H1 (cell line): ENCODE data around the gene NUBPL. TPM values are rescaled to one million over a fixed set of nuclear protein-coding genes. Genes with fewer than 3 reads are reported as not detected.

Source experiments
- CTCF ChIA-PET: fragments of 300-600 bp; sonication (Branson Sonifier 250); formaldehyde crosslinking; loops from one replicate; lab custom pipeline; 2021; ENCODE audit not compliant: partially characterized antibody; lab: Charles Lee
- POLR2A ChIA-PET: fragments of 300-600 bp; sonication (Branson Sonifier 250); formaldehyde crosslinking; loops from one replicate; lab custom pipeline; 2021; ENCODE audit warnings: inconsistent platforms; ENCODE audit not compliant: partially characterized antibody; lab: Charles Lee
- DNase-seq, 2 experiments: peaks; one replicate each; pipeline versions ENCODE4 v3.0.0 to v3.0.0-alpha.2; 2010 to 2022; ENCODE audit warnings: low spot score in 2 of 2, low read depth in 1 of 2, mixed read lengths in 1 of 2
- FAIRE-seq: peaks from 2 replicates; lab custom pipeline; 2011; peaks lifted over from hg19 to GRCh38; lab: Jason Lieb, UNC
- H2AFZ ChIP-seq: 2 replicates; pipeline ENCODE4 v1.8.1; 2012; ENCODE audit warnings: low read length, inconsistent platforms
- H2AK5ac ChIP-seq: 2 replicates; pipeline ENCODE4 v1.6.1; 2013; ENCODE audit warnings: low read depth, low read length
- H2BK120ac ChIP-seq: replicated peaks from 2 replicates; pipeline ENCODE3; 2013; ENCODE audit warnings: low read depth, low read length, inconsistent platforms
- H2BK12ac ChIP-seq: 2 replicates; pipeline ENCODE4 v1.6.1; 2013; ENCODE audit warnings: low read depth, low read length
- H2BK15ac ChIP-seq: 2 replicates; pipeline ENCODE4 v1.6.1; 2013; ENCODE audit warnings: low read length
- H2BK20ac ChIP-seq: 2 replicates; pipeline ENCODE4 v1.6.1; 2013; ENCODE audit warnings: low read length
- H2BK5ac ChIP-seq: 2 replicates; pipeline ENCODE4 v1.6.1; 2013; ENCODE audit warnings: low read depth, low read length
- H3K14ac ChIP-seq: 2 replicates; pipeline ENCODE4 v1.6.1; 2013; ENCODE audit warnings: inconsistent platforms; ENCODE audit not compliant: insufficient read length
- H3K18ac ChIP-seq: 2 replicates; pipeline ENCODE4 v1.6.1; 2013; ENCODE audit warnings: low read length; ENCODE audit errors: extremely low read depth
- H3K23ac ChIP-seq: 2 replicates; pipeline ENCODE4 v1.6.1; 2013; ENCODE audit warnings: inconsistent platforms; ENCODE audit not compliant: insufficient read length
- H3K23me2 ChIP-seq: 2 replicates; pipeline ENCODE4 v1.6.1; 2013; ENCODE audit warnings: low read depth, low read length
- H3K27ac ChIP-seq: 2 replicates; pipeline ENCODE4 v1.6.1; 2011; ENCODE audit warnings: low read depth, low read length, inconsistent platforms
- H3K27me3 ChIP-seq, 4 experiments: replicated peaks in 1 of 4; 1 replicate in 1 of 4; 2 replicates in 3 of 4; pipeline versions ENCODE4 v1.6.1 to v1.8.1; 2011 to 2013; ENCODE audit warnings: low read length in 3 of 4, mild to moderate bottlenecking in 3 of 4, inconsistent platforms in 2 of 4, mixed read lengths in 2 of 4, moderate library complexity in 1 of 4; ENCODE audit not compliant: control insufficient read depth in 3 of 4, insufficient read depth in 3 of 4; ENCODE audit errors: extremely low read depth in 1 of 4
- H3K36me3 ChIP-seq, 4 experiments: 2 replicates each; pipeline versions ENCODE4 v1.6.1 to v1.8.1; 2011 to 2013; ENCODE audit warnings: mild to moderate bottlenecking in 4 of 4, low read length in 3 of 4, moderate library complexity in 2 of 4, control low read depth in 1 of 4, inconsistent platforms in 1 of 4; ENCODE audit not compliant: insufficient read depth in 4 of 4, control insufficient read depth in 2 of 4
- H3K4ac ChIP-seq: replicated peaks from 2 replicates; pipeline ENCODE3; 2013; ENCODE audit warnings: low read length, low read depth, mixed read lengths, inconsistent platforms; ENCODE audit not compliant: insufficient read length
- H3K4me1 ChIP-seq, 4 experiments: replicated peaks in 1 of 4; 1 replicate in 1 of 4; 2 replicates in 3 of 4; pipeline versions ENCODE4 v1.6.1 to v1.8.1; 2011 to 2013; ENCODE audit warnings: low read length in 3 of 4, inconsistent platforms in 2 of 4, mixed read lengths in 1 of 4; ENCODE audit not compliant: insufficient read depth in 4 of 4, control insufficient read depth in 3 of 4
- H3K4me2 ChIP-seq, 2 experiments: 2 replicates each; pipeline versions ENCODE4 v1.6.1 to v1.8.1; 2011 to 2013; ENCODE audit warnings: low read depth in 2 of 2, low read length in 2 of 2, control low read depth in 1 of 2, inconsistent platforms in 1 of 2, mild to moderate bottlenecking in 1 of 2; ENCODE audit not compliant: insufficient read depth in 1 of 2
- H3K4me3 ChIP-seq, 4 experiments: fragments of 200-600, 300-600 bp in 1 of 4; sonication (generic), shearing (Covaris generic), sonication (Bioruptor Twin) in 1 of 4; 2 replicates each; pipeline versions ENCODE4 v1.5.1 to v1.8.1; 2011 to 2016; ENCODE audit warnings: low read length in 4 of 4, low read depth in 3 of 4, control low read depth in 2 of 4, inconsistent platforms in 2 of 4, mild to moderate bottlenecking in 2 of 4, mixed read lengths in 1 of 4, moderate library complexity in 1 of 4; ENCODE audit not compliant: insufficient read depth in 2 of 4; ENCODE audit errors: extremely low read depth in 1 of 4
- H3K56ac ChIP-seq: replicated peaks from 2 replicates; pipeline ENCODE3; 2013; ENCODE audit warnings: low read depth, mild to moderate bottlenecking, mixed read lengths, low read length, inconsistent platforms; ENCODE audit not compliant: insufficient read length
- H3K79me1 ChIP-seq: 2 replicates; pipeline ENCODE4 v1.6.1; 2013; ENCODE audit warnings: low read depth, low read length, control low read depth
- H3K79me2 ChIP-seq, 2 experiments: 2 replicates each; pipeline versions ENCODE4 v1.6.1 to v1.8.1; 2012 to 2013; ENCODE audit warnings: low read length in 2 of 2, mild to moderate bottlenecking in 2 of 2, inconsistent platforms in 1 of 2; ENCODE audit not compliant: insufficient read depth in 2 of 2, control insufficient read depth in 1 of 2
- H3K9ac ChIP-seq, 4 experiments: replicated peaks in 1 of 4; 1 replicate in 1 of 4; 2 replicates in 3 of 4; pipeline versions ENCODE4 v1.6.1 to v1.8.1; 2011 to 2013; ENCODE audit warnings: low read depth in 3 of 4, low read length in 3 of 4, control low read depth in 2 of 4, mild to moderate bottlenecking in 2 of 4, moderate library complexity in 2 of 4, inconsistent platforms in 1 of 4; ENCODE audit errors: extremely low read depth in 1 of 4
- H3K9me3 ChIP-seq, 2 experiments: 2 replicates each; pipeline versions ENCODE4 v1.6.1 to v1.8.1; 2012 to 2013; ENCODE audit warnings: mild to moderate bottlenecking in 2 of 2, moderate library complexity in 2 of 2, control low read depth in 1 of 2, inconsistent platforms in 1 of 2, low read depth in 1 of 2, low read length in 1 of 2, mixed read lengths in 1 of 2; ENCODE audit not compliant: insufficient read depth in 2 of 2
- H4K20me1 ChIP-seq, 2 experiments: replicated peaks in 1 of 2; 2 replicates each; pipeline versions ENCODE3 to v1.8.1; 2011 to 2013; ENCODE audit warnings: inconsistent platforms in 2 of 2, low read length in 2 of 2, mild to moderate bottlenecking in 1 of 2; ENCODE audit not compliant: insufficient read depth in 2 of 2, control insufficient read depth in 1 of 2
- H4K5ac ChIP-seq: 2 replicates; pipeline ENCODE4 v1.6.1; 2013; ENCODE audit warnings: low read length, low read depth, mixed read lengths, inconsistent platforms; ENCODE audit not compliant: insufficient read length
- H4K8ac ChIP-seq: 2 replicates; pipeline ENCODE4 v1.8.0; 2013; ENCODE audit warnings: mild to moderate bottlenecking, moderate library complexity, low read length, inconsistent platforms; ENCODE audit not compliant: insufficient read depth; ENCODE audit errors: extremely low read depth
- H4K91ac ChIP-seq: replicated peaks from 2 replicates; pipeline ENCODE3; 2013; ENCODE audit warnings: low read length, mixed read lengths, inconsistent platforms; ENCODE audit not compliant: insufficient read length
- ASH2L ChIP-seq: fragments of 200-600, 300-600 bp; sonication (generic); IDR thresholded peaks from one replicate; pipeline ENCODE4 v1.7.1; 2017; ENCODE audit warnings: low read length
- BCL11A ChIP-seq, 2 experiments: IDR thresholded peaks; one replicate each; pipeline ENCODE4 v1.6.1; 2011; ENCODE audit warnings: low read depth in 2 of 2, low read length in 2 of 2, mild to moderate bottlenecking in 2 of 2
- CBX5 ChIP-seq: fragments of 300-800, 300-1000 bp; sonication (generic); IDR thresholded peaks from 2 replicates; pipeline ENCODE4 v1.7.1; 2016; ENCODE audit warnings: antibody characterized with exemption, low read length, low read depth
- CTCF ChIP-seq, 3 experiments: IDR thresholded peaks; 1 replicate in 2 of 3; 2 replicates in 1 of 3; pipeline versions ENCODE4 v1.5.1 to v1.6.1; 2011; ENCODE audit warnings: low read length in 3 of 3, mild to moderate bottlenecking in 3 of 3, inconsistent platforms in 2 of 3, low read depth in 1 of 3, moderate library complexity in 1 of 3; ENCODE audit not compliant: insufficient read depth in 1 of 3; ENCODE audit errors: control extremely low read depth in 1 of 3
- MAX ChIP-seq: IDR thresholded peaks from 2 replicates; pipeline ENCODE4 v1.6.1; 2012; ENCODE audit warnings: inconsistent platforms
- POU5F1 ChIP-seq: IDR thresholded peaks from 2 replicates; pipeline ENCODE4 v1.6.1; 2011; ENCODE audit warnings: low read depth, mild to moderate bottlenecking, low read length, moderate library complexity
- RNF2 ChIP-seq: fragments of 200-900, 300-1000 bp; sonication (generic); IDR thresholded peaks from 2 replicates; pipeline ENCODE4 v1.7.1; 2016; ENCODE audit warnings: borderline replicate concordance, low read depth, mild to moderate bottlenecking, antibody characterized with exemption, low read length; ENCODE audit not compliant: poor library complexity, severe bottlenecking; ENCODE audit errors: missing control alignments
- SP4 ChIP-seq: IDR thresholded peaks from 2 replicates; pipeline ENCODE4 v1.6.1; 2012; ENCODE audit warnings: low read length, inconsistent platforms
- USF2 ChIP-seq: IDR thresholded peaks from 2 replicates; pipeline ENCODE4 v1.6.1; 2011; ENCODE audit warnings: low read length, improper control_type of control experiment
- YY1 ChIP-seq: IDR thresholded peaks from 2 replicates; pipeline ENCODE4 v1.6.1; 2011; ENCODE audit warnings: low read depth, mild to moderate bottlenecking, low read length
- ZNF274 ChIP-seq: IDR thresholded peaks from 2 replicates; pipeline ENCODE4 v1.7.0; 2012; ENCODE audit warnings: low read length, borderline replicate concordance; ENCODE audit errors: extremely low read depth
- polyA plus RNA-seq, 7 experiments: library from polyadenylated mRNA; depleted of rRNA in 3 of 7; stranded (reverse) in 5 of 7; unstranded in 2 of 7; fragments of >200 nt in 5 of 7; fragments of 200-250 nt in 2 of 7; gene quantifications; 1 replicate in 5 of 7; 2 replicates in 1 of 7; 4 replicates in 1 of 7; pipeline versions ENCODE4 v1.2.1 to v1.2.3, GENCODE V29; 2011 to 2013; ENCODE audit warnings: missing spikeins in 2 of 7, mixed read lengths in 2 of 7
- total RNA-seq: library from RNA; stranded (reverse); fragmentation: NEBNext Ultra II Directional; extraction: Animal tissue kit (Norgen Biotek cat#: 25700); gene quantifications from 2 replicates; pipeline ENCODE4 v1.2.1, GENCODE V29; 2021

The NUBPL gene
- total and polyA plus RNA-seq, 2 of the 8 experiments (the other 6 are each of a cell fraction or from before 2014, with no cell fraction given) = 1.6 to 6.8 TPM

- Histone ChIP-seq H3K27me3 (peaks cover 0 to 1% (median 0%) of the 10 kb centered on the region in 4 experiments; a peak in 1 of 7 replicates), H3K36me3 (peaks cover 0 to 3% (median 0%) of the 10 kb centered on the region in 4 experiments; a peak in 1 of 8 replicates), H4K20me1 (no peaks in the 10 kb centered on the region), H2BK5ac (no peak overlapping the region), H3K23ac (no peak overlapping the region), H3K23me2 (no peaks in the 10 kb centered on the region), H4K8ac (no peak overlapping the region), H3K56ac (no peak overlapping the region), H3K79me1 (no peaks in the 10 kb centered on the region), H3K4me2 (no peak overlapping the region), H3K4ac (no peak overlapping the region), H3K4me3 (no peak overlapping the region), H2BK15ac (no peak overlapping the region), H3K9ac (no peak overlapping the region), H3K9me3 (peaks cover 7 to 12% of the 10 kb centered on the region in 2 experiments; a peak in 3 of 4 replicates), H4K91ac (no peak overlapping the region), H2AK5ac (no peak overlapping the region), H3K14ac (no peak overlapping the region), H3K27ac (no peak overlapping the region), H3K79me2 (no peaks in the 10 kb centered on the region), H3K18ac (no peak overlapping the region), H2BK12ac (no peak overlapping the region), H4K5ac (no peak overlapping the region), H2BK20ac (no peak overlapping the region), H3K4me1 (no peaks in the 10 kb centered on the region), H2AFZ (no peak overlapping the region), H2BK120ac (no peak overlapping the region)
- ChIA-PET POLR2A (interaction anchor here (0.6 kb wide), 1 partner anchor 323 kb away, joined by 3 read pairs; no protein-coding TSS in a partner anchor), CTCF (no interaction called here)
- DNase-seq = no peak
- no peak for FAIRE-seq
- TF ChIP-seq BCL11A (IDR thresholded peaks at IDR 0.05; ENCODE audit: low read depth in 2 of 2, low read length in 2 of 2) (no peak), CTCF (IDR thresholded peaks at IDR 0.05; ENCODE audit: control extremely low read depth in 1 of 3, insufficient read depth in 1 of 3, low read depth in 1 of 3, low read length in 3 of 3) (no peak), MAX (no peak), YY1 (no peak), POU5F1 (no peak), RNF2 (no peak), ZNF274 (no peak), SP4 (no peak), USF2 (no peak), CBX5 (no peak), ASH2L (no peak)
Measured at GRCh38 chr14:31716208-31716607, 155.0 kb downstream of the NUBPL start.
